ENCODE data around the gene SEMA6A.

DNA sequence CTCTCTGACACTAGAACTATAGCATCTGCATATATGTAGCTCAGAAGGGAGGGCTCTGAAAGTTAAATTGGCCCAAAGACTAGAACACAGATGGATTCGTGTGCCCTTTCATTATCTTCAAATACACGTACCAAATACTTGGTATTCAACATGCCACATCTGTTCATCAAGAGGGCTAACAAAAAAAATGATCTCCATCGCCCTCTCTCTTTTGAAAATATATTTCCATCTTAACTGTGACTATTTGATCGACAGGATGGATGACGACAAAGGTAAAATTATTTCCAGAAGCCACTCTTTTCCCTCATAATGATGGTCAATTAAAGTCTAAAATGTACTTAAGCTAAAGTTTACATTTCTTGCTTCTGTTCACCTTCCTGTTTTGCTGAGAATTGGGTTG lies 77.0 kb downstream of the SEMA6A start:
- TF ChIP-seq, protein P1, sequence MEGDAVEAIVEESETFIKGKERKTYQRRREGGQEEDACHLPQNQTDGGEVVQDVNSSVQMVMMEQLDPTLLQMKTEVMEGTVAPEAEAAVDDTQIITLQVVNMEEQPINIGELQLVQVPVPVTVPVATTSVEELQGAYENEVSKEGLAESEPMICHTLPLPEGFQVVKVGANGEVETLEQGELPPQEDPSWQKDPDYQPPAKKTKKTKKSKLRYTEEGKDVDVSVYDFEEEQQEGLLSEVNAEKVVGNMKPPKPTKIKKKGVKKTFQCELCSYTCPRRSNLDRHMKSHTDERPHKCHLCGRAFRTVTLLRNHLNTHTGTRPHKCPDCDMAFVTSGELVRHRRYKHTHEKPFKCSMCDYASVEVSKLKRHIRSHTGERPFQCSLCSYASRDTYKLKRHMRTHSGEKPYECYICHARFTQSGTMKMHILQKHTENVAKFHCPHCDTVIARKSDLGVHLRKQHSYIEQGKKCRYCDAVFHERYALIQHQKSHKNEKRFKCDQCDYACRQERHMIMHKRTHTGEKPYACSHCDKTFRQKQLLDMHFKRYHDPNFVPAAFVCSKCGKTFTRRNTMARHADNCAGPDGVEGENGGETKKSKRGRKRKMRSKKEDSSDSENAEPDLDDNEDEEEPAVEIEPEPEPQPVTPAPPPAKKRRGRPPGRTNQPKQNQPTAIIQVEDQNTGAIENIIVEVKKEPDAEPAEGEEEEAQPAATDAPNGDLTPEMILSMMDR (IDR thresholded peaks at IDR 0.05; ENCODE audit: low read length): no peak
- no peak for TF ChIP-seq EZH2 (IDR thresholded peaks at IDR 0.05; ENCODE audit: borderline replicate concordance, low read length)
